ENCODE data around the gene MRPL53. TPM values are rescaled to one million over a fixed set of nuclear protein-coding genes. Genes with fewer than 3 reads are reported as not detected.
A peak's percentile ranks its signal among the peaks of the same experiment; 100 is the strongest.

MRPL53 gene
- total and polyA plus RNA-seq, 2 of the 13 experiments (the other 11 are each of a cell fraction or from before 2014, with no cell fraction given): 34.3 to 51.9 TPM

- TF ChIP-seq SKIL (CRISPR knock-in tag; IDR thresholded peaks at IDR 0.05; ENCODE audit: borderline replicate concordance) (peak; percentile 71; the same call in 1 of the 2 replicates), ZNF780A (CRISPR knock-in tag; IDR thresholded peaks at IDR 0.05) (0 out of 2 replicates have a peak, but pooled peaks have one; percentile 47), RERE (CRISPR knock-in tag; IDR thresholded peaks at IDR 0.05; ENCODE audit: low read depth) (0 out of 2 replicates have a peak, but pooled peaks have one; percentile 14), ZNF552 (CRISPR knock-in tag; IDR thresholded peaks at IDR 0.05; ENCODE audit: borderline replicate concordance) (no peak), HNF4G (IDR thresholded peaks at IDR 0.05; ENCODE audit: borderline replicate concordance, low read depth, low read length) (no peak), HNF4G (CRISPR knock-in tag; IDR thresholded peaks at IDR 0.05; ENCODE audit: borderline replicate concordance, low read depth) (peak; percentile 22; the same call in 1 of the 2 replicates), ZNF746 (CRISPR knock-in tag; IDR thresholded peaks at IDR 0.05) (peak; percentile 22; the same call in 1 of the 2 replicates), HNRNPK (IDR thresholded peaks at IDR 0.05; ENCODE audit: low read depth, low read length, poor library complexity, severe bottlenecking) (peak; percentile 57), ZBTB44 (CRISPR knock-in tag; IDR thresholded peaks at IDR 0.05) (0 out of 2 replicates have a peak, but pooled peaks have one; percentile 47), ARNT (IDR thresholded peaks at IDR 0.05) (no peak), RARA (CRISPR knock-in tag; IDR thresholded peaks at IDR 0.05) (no peak), ARID5B (CRISPR knock-in tag; IDR thresholded peaks at IDR 0.05) (peak; percentile 49), ZNF597 (CRISPR knock-in tag; IDR thresholded peaks at IDR 0.05) (no peak)
These were observed 30.4 kb upstream of the MRPL53 start (continued) for GRCh38 chr2:74502720-74503505.

Data from HepG2 (cell line).